Lower lobe of right lung (tissue), 2 donors: ENCODE results near the gene ZNF433. TPM values are rescaled to one million over a fixed set of nuclear protein-coding genes. Genes with fewer than 3 reads are reported as not detected.
"Not testable (repeated sequence)": the region's sequence is repeated elsewhere in the genome, so short reads cannot be mapped to it uniquely, and the experiment has no call there.

Source experiments
- ATAC-seq, 2 donors: fragments of 200-7000 bp; cut with Tn5 transposase; one replicate each; pipeline ENCODE4 v1.9.1; 2020 to 2022; ENCODE audit warnings: mild to moderate bottlenecking in 2 of 2, moderate library complexity in 2 of 2
- DNase-seq: peaks from one replicate; pipeline ENCODE4 v3.0.0-alpha.2; 2020
- H3K27ac ChIP-seq: fragments of 200-600 bp; one replicate; pipeline ENCODE4 v1.8.0; 2022
- H3K27me3 ChIP-seq: fragments of 200-600 bp; one replicate; pipeline ENCODE4 v1.8.0; 2022; ENCODE audit warnings: low read depth
- H3K36me3 ChIP-seq: fragments of 200-600 bp; one replicate; pipeline ENCODE4 v1.8.0; 2022; ENCODE audit warnings: mild to moderate bottlenecking
- H3K4me1 ChIP-seq: fragments of 200-600 bp; one replicate; pipeline ENCODE4 v1.8.0; 2022
- H3K4me3 ChIP-seq: fragments of 200-600 bp; one replicate; pipeline ENCODE4 v1.8.0; 2022; ENCODE audit warnings: mild to moderate bottlenecking
- H3K9me3 ChIP-seq: fragments of 200-600 bp; one replicate; pipeline ENCODE4 v1.8.0; 2022
- CTCF ChIP-seq: fragments of 200-600 bp; IDR thresholded peaks from one replicate; pipeline ENCODE4 v1.8.0; 2022; ENCODE audit warnings: antibody characterized with exemption, mild to moderate bottlenecking
- intact Hi-C: fragments of 100-400 bp; cut with DNase I; formaldehyde crosslinking; loops from one replicate; pipeline ENCODE4 v1.11.0; 2022
- total RNA-seq: library from RNA; stranded (reverse); fragmentation: NEBNext Ultra II Directional; extraction: Animal tissue kit (Norgen Biotek cat#: 25700); gene quantifications from one replicate; pipeline ENCODE4 v1.2.1, GENCODE V29; 2021
- donor health status: DM: no; HTN: yes; CAD: no; lungs with severe emphysema.

Gene ZNF433
- total RNA-seq, 1 donor from 2014 or later = 5.1 TPM

- DNase-seq (no peak), ATAC-seq (no peak)
- intact Hi-C loops = no loop called here
- H3K9me3 ChIP-seq = no peaks in the 10 kb centered on the region
- peaks cover 14% of the 10 kb centered on the region for H3K36me3 ChIP-seq
- H3K4me3 ChIP-seq = no peak overlapping the region
- no peaks in the 10 kb centered on the region for H3K4me1 ChIP-seq
- H3K27me3 ChIP-seq = no peaks in the 10 kb centered on the region
- no peak for TF ChIP-seq CTCF
- no peak overlapping the region for H3K27ac ChIP-seq
Observed at GRCh38 chr19:12000152-12000981, 35.1 kb downstream of the ZNF433 start.

- Histone ChIP-seq H3K27ac (no peak overlapping the region), H3K27me3 (no peaks in the 10 kb centered on the region), H3K9me3 (no peaks in the 10 kb centered on the region), H3K4me1 (no peaks in the 10 kb centered on the region), H3K4me3 (no peak overlapping the region), H3K36me3 (no peaks in the 10 kb centered on the region)
- intact Hi-C loops = no loop called here
- ATAC-seq = no peak
- TF ChIP-seq CTCF = no peak
- no peak for DNase-seq
Observed at GRCh38 chr19:11995174-11995573, 40.3 kb downstream of the ZNF433 start.

GRCh38 chr19:11991921-11992320, 43.6 kb downstream of the ZNF433 start:
- DNase-seq, H3K4me1 ChIP-seq, H3K9me3 ChIP-seq, H3K27ac ChIP-seq, H3K27me3 ChIP-seq, H3K36me3 ChIP-seq, intact Hi-C loops, ATAC-seq, H3K4me3 ChIP-seq: not testable (repeated sequence)

- Histone ChIP-seq H3K4me3 (peak overlapping the region; percentile 98), H3K27me3 (no peaks in the 10 kb centered on the region), H3K4me1 (peaks cover 6% of the 10 kb centered on the region), H3K9me3 (no peaks in the 10 kb centered on the region), H3K36me3 (no peaks in the 10 kb centered on the region), H3K27ac (no peak overlapping the region)
- DNase-seq (no peak), ATAC-seq (no peak)
- intact Hi-C loops = no loop called here
- TF ChIP-seq CTCF = no peak
Observed at GRCh38 chr19:11989112-11989456, 46.4 kb downstream of the ZNF433 start.

- Histone ChIP-seq H3K4me3 (peak overlapping the region; percentile 98), H3K27ac (peak overlapping the region; percentile 91), H3K4me1 (peaks cover 6% of the 10 kb centered on the region), H3K27me3 (no peaks in the 10 kb centered on the region), H3K36me3 (no peaks in the 10 kb centered on the region), H3K9me3 (no peaks in the 10 kb centered on the region)
- peak; percentile 100 for ATAC-seq
- peak; percentile 98 for DNase-seq
- intact Hi-C loops = no loop called here
- TF ChIP-seq CTCF = no peak
Observed at GRCh38 chr19:11987405-11988281, 47.8 kb downstream of the ZNF433 start.

GRCh38 chr19:11986754-11987153, 48.7 kb downstream of the ZNF433 start:
- DNase-seq (no peak), ATAC-seq (no peak)
- H3K9me3 ChIP-seq = peaks cover 3% of the 10 kb centered on the region
- H3K36me3 ChIP-seq = no peaks in the 10 kb centered on the region
- TF ChIP-seq CTCF = no peak
- H3K27ac ChIP-seq = no peak overlapping the region
- no peaks in the 10 kb centered on the region for H3K27me3 ChIP-seq
- H3K4me3 ChIP-seq = no peak overlapping the region
- intact Hi-C loops = no loop called here
- H3K4me1 ChIP-seq = peaks cover 6% of the 10 kb centered on the region
